CD4-positive, alpha-beta T cell treated with Interleukin-12 subunit alpha and Interleukin-12 subunit beta, for 1 hour (primary cell): Measurements from ENCODE around the gene C14orf39.
"Not testable (repeated sequence)": the region's sequence is repeated elsewhere in the genome, so short reads cannot be mapped to it uniquely, and the experiment has no call there.

Experiments
- DNase-seq: peaks from one replicate; pipeline ENCODE4 v3.0.0-alpha.2; 2020

Gene C14orf39

GRCh38 chr14:60490270-60490669 is 4.4 kb upstream of the C14orf39 start:
- no peak for DNase-seq

- no peak for DNase-seq
Measured at GRCh38 chr14:60488175-60488574, 2.3 kb upstream of the C14orf39 start.

- DNase-seq: no peak
Measured at GRCh38 chr14:60487211-60487610, 1.3 kb upstream of the C14orf39 start.

- DNase-seq: no peak
Measured at GRCh38 chr14:60485057-60485597, 736 bp downstream of the C14orf39 start.

- no peak for DNase-seq
Measured at GRCh38 chr14:60482743-60483142, 3.1 kb downstream of the C14orf39 start.

GRCh38 chr14:60480248-60480647 is 5.6 kb downstream of the C14orf39 start:
- DNase-seq: not testable (repeated sequence)

GRCh38 chr14:60455875-60456274 is 30.0 kb downstream of the C14orf39 start:
- no peak for DNase-seq

- no peak for DNase-seq
Measured at GRCh38 chr14:60430276-60430675, 55.6 kb downstream of the C14orf39 start.

- no peak for DNase-seq
Measured at GRCh38 chr14:60420050-60420449, 65.8 kb downstream of the C14orf39 start.

GRCh38 chr14:60397550-60397949 is 88.3 kb downstream of the C14orf39 start:
- DNase-seq: not testable (repeated sequence)

GRCh38 chr14:60396718-60397343 is 89.0 kb downstream of the C14orf39 start:
- no peak for DNase-seq
